K562 (cell line): ENCODE measurements around the gene IGF1R. TPM values are rescaled to one million over a fixed set of nuclear protein-coding genes. Genes with fewer than 3 reads are reported as not detected.
"Not testable (repeated sequence)": the region's sequence is repeated elsewhere in the genome, so short reads cannot be mapped to it uniquely, and the experiment has no call there.

ENCODE experiments used
- ATAC-seq: fragments of 200-7000 bp; cut with Tn5 transposase; 3 replicates; pipeline ENCODE4 v1.9.1; 2020; ENCODE audit warnings: moderate library complexity
- BruUV-seq: library from RNA; stranded (reverse); fragments of 400-500 nt; replicated peaks from 2 replicates; lab custom pipeline; 2021; lab: Mats Ljungman, UMichigan
- CTCF ChIA-PET: fragments of 300-600 bp; formaldehyde crosslinking; extraction: SDS; loops from one replicate; lab custom pipeline; 2021; ENCODE audit warnings: low intra/inter-chr PET ratio; lab: Yijun Ruan, JAX
- POLR2A ChIA-PET: fragments of 300-600, 350-650 bp; sonication (Branson Sonifier 250); formaldehyde crosslinking; extraction: SDS; loops from one replicate; lab custom pipeline; 2021; ENCODE audit warnings: antibody characterized with exemption, inconsistent platforms; lab: Yijun Ruan, JAX
- DNase-seq, 4 experiments: peaks; one replicate each; pipeline versions ENCODE4 v3.0.0 to v3.0.0-alpha.2; 2011 to 2018; ENCODE audit warnings: low spot score in 3 of 4, mixed read lengths in 3 of 4; ENCODE audit errors: extremely low read depth in 1 of 4
- FAIRE-seq: peaks from 2 replicates; lab custom pipeline; 2011; peaks lifted over from hg19 to GRCh38; lab: Jason Lieb, UNC
- H2AFZ ChIP-seq: 2 replicates; pipeline ENCODE4 v1.6.0; 2011; ENCODE audit warnings: low read depth, low read length, control low read depth, inconsistent platforms
- H3K27ac ChIP-seq: fragments of 200-600 bp; 3 replicates; pipeline ENCODE4 v1.8.0; 2011; ENCODE audit warnings: low read depth, mild to moderate bottlenecking, control low read depth, inconsistent platforms, low read length, moderate library complexity, mixed read lengths; ENCODE audit errors: extremely low read depth
- H3K27me3 ChIP-seq, 2 experiments: fragments of 300-600 bp in 1 of 2; 2 replicates in 1 of 2; 3 replicates in 1 of 2; pipeline versions ENCODE4 v1.6.0 to v1.8.0; 2011; ENCODE audit warnings: inconsistent platforms in 2 of 2, low read length in 2 of 2, mild to moderate bottlenecking in 1 of 2, mixed read lengths in 1 of 2, moderate library complexity in 1 of 2; ENCODE audit not compliant: control insufficient read depth in 2 of 2, insufficient read depth in 2 of 2
- H3K36me3 ChIP-seq: fragments of 300-600 bp; 3 replicates; pipeline ENCODE4 v1.8.0; 2011; ENCODE audit warnings: mild to moderate bottlenecking, low read length, inconsistent platforms; ENCODE audit not compliant: control insufficient read depth, insufficient read depth
- H3K4me1 ChIP-seq, 2 experiments: fragments of 200-600 bp in 1 of 2; replicated peaks in 1 of 2; 2 replicates in 1 of 2; 3 replicates in 1 of 2; pipeline versions ENCODE4 v1.5.1 to v1.8.0; 2011; ENCODE audit warnings: inconsistent platforms in 2 of 2, low read length in 2 of 2, mild to moderate bottlenecking in 1 of 2, mixed read lengths in 1 of 2, moderate library complexity in 1 of 2; ENCODE audit not compliant: control insufficient read depth in 2 of 2, insufficient read depth in 2 of 2
- H3K4me2 ChIP-seq: 2 replicates; pipeline ENCODE4 v1.6.1; 2011; ENCODE audit warnings: low read length, control low read depth, inconsistent platforms, mixed read lengths; ENCODE audit not compliant: insufficient read depth
- H3K4me3 ChIP-seq: fragments of 200-600 bp; sonication (generic), shearing (Covaris generic); 2 replicates; pipeline ENCODE4 v1.5.1; 2016; ENCODE audit warnings: control low read depth, inconsistent platforms
- H3K79me2 ChIP-seq: fragments of 200-600 bp; 3 replicates; pipeline ENCODE4 v1.8.0; 2011; ENCODE audit warnings: low read length, inconsistent platforms; ENCODE audit not compliant: control insufficient read depth, insufficient read depth
- H3K9ac ChIP-seq, 2 experiments: 2 replicates each; pipeline versions ENCODE4 v1.6.0 to v1.6.1; 2011; ENCODE audit warnings: low read depth in 2 of 2, low read length in 2 of 2, control low read depth in 1 of 2, inconsistent platforms in 1 of 2, mild to moderate bottlenecking in 1 of 2, mixed read lengths in 1 of 2; ENCODE audit not compliant: insufficient read depth in 1 of 2
- H3K9me1 ChIP-seq: one replicate; pipeline ENCODE4 v1.6.0; 2011; ENCODE audit warnings: inconsistent platforms, mild to moderate bottlenecking, low read length, moderate library complexity; ENCODE audit not compliant: control insufficient read depth, insufficient read depth
- H3K9me3 ChIP-seq: replicated peaks from 2 replicates; pipeline ENCODE4 v1.5.1; 2011; ENCODE audit warnings: low read depth, low read length, inconsistent platforms; ENCODE audit not compliant: control insufficient read depth, insufficient read depth
- H4K20me1 ChIP-seq: replicated peaks from 2 replicates; pipeline ENCODE4 v1.6.1; 2011; ENCODE audit warnings: low read length, inconsistent platforms, mixed read lengths; ENCODE audit not compliant: control insufficient read depth, insufficient read depth
- MCM2 ChIP-seq: fragments of 450-650 bp; IDR thresholded peaks from 2 replicates; pipeline ENCODE4 v1.6.1; 2017; ENCODE audit warnings: low read depth, mild to moderate bottlenecking
- SIN3A ChIP-seq, 2 experiments: fragments of 150-350 bp in 1 of 2; IDR thresholded peaks; 2 replicates each; pipeline ENCODE4 v1.6.1; 2011 to 2016; ENCODE audit warnings: borderline replicate concordance in 2 of 2, low read depth in 2 of 2, low read length in 2 of 2, mild to moderate bottlenecking in 2 of 2, moderate library complexity in 2 of 2; ENCODE audit not compliant: control insufficient read depth in 1 of 2
- ZFP30 ChIP-seq: fragments of 250-450 bp; sonication (Bioruptor Pico); IDR thresholded peaks from 2 replicates; pipeline ENCODE4 v1.8.0; 2022; ENCODE audit warnings: moderate library complexity, mild to moderate bottlenecking, inconsistent platforms, borderline replicate concordance
- WGBS: fragments of 100-300 bp; shearing (Covaris generic); methylation state at CpG from one replicate; pipeline ENCODE4 v1.1.6; 2016; ENCODE audit warnings: low coverage, mixed read lengths; ENCODE audit not compliant: insufficient coverage; ENCODE audit errors: missing lambda C conversion rate; 5-methylcytosine and 5-hydroxymethylcytosine counted together
- in situ Hi-C: fragments of 300-500 bp; cut with MboI; formaldehyde crosslinking; loops from 4 replicates; pipeline ENCODE4 v1.15.0; 2018; ENCODE audit warnings: inconsistent platforms, mixed read lengths
- intact Hi-C: fragments of 100-400 bp; cut with micrococcal nuclease; formaldehyde crosslinking; loops from 2 replicates; pipeline ENCODE4 v1.14.2; 2022
- polyA plus RNA-seq, 8 experiments: library from polyadenylated mRNA; depleted of rRNA in 4 of 8; stranded (reverse) in 5 of 8; unstranded in 3 of 8; fragments of >200 nt; fragmentation: Nextera tagmentation in 2 of 8; fragmentation: Illumina TruSeq in 1 of 8; extraction: Ambion mirVana in 2 of 8; extraction: Trizol in 1 of 8; gene quantifications; 2 replicates each; pipeline versions ENCODE4 v1.2.1 to v1.2.3, GENCODE V29; 2011 to 2014; ENCODE audit warnings: inconsistent platforms in 1 of 8, missing spikeins in 1 of 8
- total RNA-seq, 7 experiments: library from RNA; depleted of rRNA in 6 of 7; stranded (reverse); fragments of >200 nt in 6 of 7; fragmentation: Illumina TruSeq in 2 of 7; extraction: Trizol in 2 of 7; gene quantifications; 2 replicates each; pipeline versions ENCODE4 v1.2.1 to v1.2.3, GENCODE V29; 2011 to 2021; ENCODE audit warnings: low replicate concordance in 1 of 7
- TF ChIP-seq, protein P1 (sequence below): fragments of 150-350 bp; IDR thresholded peaks from 2 replicates; pipeline ENCODE4 v1.6.1; 2014; ENCODE audit warnings: low read depth, mild to moderate bottlenecking, low read length, borderline replicate concordance

IGF1R gene
- total and polyA plus RNA-seq, 9 of the 15 experiments (the other 6 are each of a cell fraction or from before 2014, with no cell fraction given), result 0.35 to 8.0 (median 1.6) TPM

- 2% methylated on average over 5 of the region's 5 CpGs for WGBS
- intact Hi-C loops, result no loop called here
- Histone ChIP-seq H3K9me3 (no peaks in the 10 kb centered on the region), H4K20me1 (no peaks in the 10 kb centered on the region), H3K79me2 (no peaks in the 10 kb centered on the region), H3K27ac (no peak overlapping the region), H3K4me3 (no peak overlapping the region)
- no peak for ATAC-seq
- CTCF ChIA-PET, result no interaction called here
- TF ChIP-seq SIN3A (IDR thresholded peaks at IDR 0.05; ENCODE audit: borderline replicate concordance in 2 of 2, control insufficient read depth in 1 of 2, low read depth in 2 of 2, low read length in 2 of 2) (no peak), ZFP30 (no peak), MCM2 (no peak)
- TF ChIP-seq, protein P1, sequence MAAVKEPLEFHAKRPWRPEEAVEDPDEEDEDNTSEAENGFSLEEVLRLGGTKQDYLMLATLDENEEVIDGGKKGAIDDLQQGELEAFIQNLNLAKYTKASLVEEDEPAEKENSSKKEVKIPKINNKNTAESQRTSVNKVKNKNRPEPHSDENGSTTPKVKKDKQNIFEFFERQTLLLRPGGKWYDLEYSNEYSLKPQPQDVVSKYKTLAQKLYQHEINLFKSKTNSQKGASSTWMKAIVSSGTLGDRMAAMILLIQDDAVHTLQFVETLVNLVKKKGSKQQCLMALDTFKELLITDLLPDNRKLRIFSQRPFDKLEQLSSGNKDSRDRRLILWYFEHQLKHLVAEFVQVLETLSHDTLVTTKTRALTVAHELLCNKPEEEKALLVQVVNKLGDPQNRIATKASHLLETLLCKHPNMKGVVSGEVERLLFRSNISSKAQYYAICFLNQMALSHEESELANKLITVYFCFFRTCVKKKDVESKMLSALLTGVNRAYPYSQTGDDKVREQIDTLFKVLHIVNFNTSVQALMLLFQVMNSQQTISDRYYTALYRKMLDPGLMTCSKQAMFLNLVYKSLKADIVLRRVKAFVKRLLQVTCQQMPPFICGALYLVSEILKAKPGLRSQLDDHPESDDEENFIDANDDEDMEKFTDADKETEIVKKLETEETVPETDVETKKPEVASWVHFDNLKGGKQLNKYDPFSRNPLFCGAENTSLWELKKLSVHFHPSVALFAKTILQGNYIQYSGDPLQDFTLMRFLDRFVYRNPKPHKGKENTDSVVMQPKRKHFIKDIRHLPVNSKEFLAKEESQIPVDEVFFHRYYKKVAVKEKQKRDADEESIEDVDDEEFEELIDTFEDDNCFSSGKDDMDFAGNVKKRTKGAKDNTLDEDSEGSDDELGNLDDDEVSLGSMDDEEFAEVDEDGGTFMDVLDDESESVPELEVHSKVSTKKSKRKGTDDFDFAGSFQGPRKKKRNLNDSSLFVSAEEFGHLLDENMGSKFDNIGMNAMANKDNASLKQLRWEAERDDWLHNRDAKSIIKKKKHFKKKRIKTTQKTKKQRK, result no peak
- TF ChIP-seq, all 486 proteins: peak for 0
- Histone ChIP-seq H3K9ac (no peak overlapping the region), H3K9me1 (no peaks in the 10 kb centered on the region), H2AFZ (no peak overlapping the region), H3K36me3 (no peaks in the 10 kb centered on the region), H3K4me1 (no peaks in the 10 kb centered on the region), H3K4me2 (no peak overlapping the region), H3K27me3 (peaks cover 0 to 11% of the 10 kb centered on the region in 2 experiments; a peak in 3 of 5 replicates)
- no peak for DNase-seq
- no TSS peak for BruUV-seq
- FAIRE-seq, result no peak
- POLR2A ChIA-PET, result no interaction called here
- in situ Hi-C loops, result no loop called here
Measured at GRCh38 chr15:98617328-98617980, 30.9 kb upstream of the IGF1R start.

DNA sequence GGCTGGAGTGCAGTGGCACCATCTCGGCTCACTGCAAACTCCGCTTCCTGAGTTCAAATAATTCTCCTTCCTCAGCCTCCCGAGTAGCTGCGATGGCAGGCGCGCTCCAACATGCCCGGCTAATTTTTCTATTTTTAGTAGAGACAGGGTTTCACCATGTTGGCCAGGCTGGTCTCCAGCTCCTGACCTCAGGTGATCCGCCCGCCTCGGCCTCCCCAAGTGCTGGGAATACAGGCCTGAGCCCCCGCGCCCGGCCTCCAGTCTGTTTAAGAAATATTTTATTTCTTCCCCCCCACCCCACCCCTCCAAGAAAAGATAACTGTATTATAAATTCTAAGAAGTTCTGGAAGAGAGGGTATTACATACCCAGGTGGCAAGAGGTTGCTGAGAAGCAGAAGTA lies 29.8 kb upstream of the IGF1R start:
- H3K4me3 ChIP-seq, H3K9ac ChIP-seq, ATAC-seq, POLR2A ChIA-PET, H4K20me1 ChIP-seq, H3K79me2 ChIP-seq, H3K4me1 ChIP-seq, H3K9me3 ChIP-seq, BruUV-seq, CTCF ChIA-PET, FAIRE-seq, in situ Hi-C loops, H3K27ac ChIP-seq, DNase-seq, H3K9me1 ChIP-seq, H3K36me3 ChIP-seq, H2AFZ ChIP-seq, intact Hi-C loops, H3K4me2 ChIP-seq: not testable (repeated sequence)
- H3K27me3 ChIP-seq, result peaks cover 0 to 11% of the 10 kb centered on the region in 2 experiments; a peak in 3 of 5 replicates
- WGBS, result 8% methylated on average over 10 of the region's 13 CpGs
